CD4-positive, alpha-beta T cell (primary cell): ENCODE data around the gene GSTM4. TPM values are rescaled to one million over a fixed set of nuclear protein-coding genes. Genes with fewer than 3 reads are reported as not detected.

Source experiments
- ATAC-seq: fragments of 200-7000 bp; cut with Tn5 transposase; one replicate; pipeline ENCODE4 v1.10.0; 2022; ENCODE audit warnings: mild to moderate bottlenecking; ENCODE audit not compliant: poor library complexity
- CTCF ChIA-PET: fragments of 350-600 bp; sonication (Branson Sonifier 250); formaldehyde crosslinking; loops from one replicate; lab custom pipeline; 2021; ENCODE audit warnings: antibody characterized with exemption, inconsistent platforms; lab: Charles Lee
- POLR2A ChIA-PET: fragments of 350-600 bp; sonication (Branson Sonifier 250); formaldehyde crosslinking; loops from one replicate; lab custom pipeline; 2021; ENCODE audit warnings: antibody characterized with exemption, inconsistent platforms; lab: Charles Lee
- DNase-seq, 14 experiments: peaks; one replicate each; pipeline ENCODE4 v3.0.0-alpha.2; 2013 to 2020; ENCODE audit warnings: mixed read lengths in 2 of 14
- H3K27ac ChIP-seq, 2 donors: one replicate each; pipeline versions ENCODE4 v1.5.1 to v1.7.0; 2013; ENCODE audit warnings: low read length in 2 of 2, low read depth in 1 of 2, mild to moderate bottlenecking in 1 of 2
- H3K27me3 ChIP-seq, 2 experiments: 1 replicate in 1 of 2; 2 replicates in 1 of 2; pipeline versions ENCODE4 v1.6.1 to v1.7.0; 2013; ENCODE audit warnings: low read length in 2 of 2, control low read depth in 1 of 2, mild to moderate bottlenecking in 1 of 2, moderate library complexity in 1 of 2; ENCODE audit not compliant: insufficient read depth in 2 of 2, control insufficient read depth in 1 of 2
- H3K36me3 ChIP-seq: one replicate; pipeline ENCODE4 v1.6.1; 2013; ENCODE audit warnings: low read length, control low read depth; ENCODE audit not compliant: insufficient read depth
- H3K4me1 ChIP-seq: one replicate; pipeline ENCODE4 v1.6.1; 2013; ENCODE audit warnings: low read length, control low read depth; ENCODE audit not compliant: insufficient read depth
- H3K4me3 ChIP-seq: one replicate; pipeline ENCODE4 v1.5.1; 2013; ENCODE audit warnings: mild to moderate bottlenecking, low read length, moderate library complexity
- H3K9me3 ChIP-seq, 2 experiments: 1 replicate in 1 of 2; 2 replicates in 1 of 2; pipeline versions ENCODE4 v1.6.1 to v1.7.0; 2013; ENCODE audit warnings: low read length in 2 of 2, mild to moderate bottlenecking in 2 of 2, control low read depth in 1 of 2, moderate library complexity in 1 of 2; ENCODE audit not compliant: control insufficient read depth in 1 of 2, insufficient read depth in 1 of 2
- H3K27ac Mint-ChIP-seq: one replicate; pipeline ENCODE4 v1.8.0; 2020; ENCODE audit warnings: mixed read lengths
- H3K27me3 Mint-ChIP-seq: one replicate; pipeline ENCODE4 v1.8.0; 2021; ENCODE audit warnings: mixed read lengths
- H3K36me3 Mint-ChIP-seq: one replicate; pipeline ENCODE4 v1.8.0; 2021; ENCODE audit warnings: low read depth, mixed read lengths
- H3K4me1 Mint-ChIP-seq: one replicate; pipeline ENCODE4 v1.8.0; 2021; ENCODE audit warnings: low read depth, mixed read lengths
- H3K4me3 Mint-ChIP-seq: one replicate; pipeline ENCODE4 v1.8.0; 2020; ENCODE audit warnings: mild to moderate bottlenecking, mixed read lengths
- H3K9me3 Mint-ChIP-seq: one replicate; pipeline ENCODE4 v1.8.0; 2020; ENCODE audit warnings: mixed read lengths
- CTCF ChIP-seq: fragments of 200-600 bp; IDR thresholded peaks from one replicate; pipeline ENCODE4 v1.8.0; 2022; ENCODE audit warnings: antibody characterized with exemption, mild to moderate bottlenecking
- intact Hi-C, 2 experiments: fragments of 100-400 bp; cut with DNase I in 1 of 2; cut with micrococcal nuclease in 1 of 2; formaldehyde crosslinking; loops; one replicate each; pipeline versions ENCODE4 v1.15.1 to v1.9.0; 2023 to 2025; cut with DNase I, micrococcal nuclease
- total RNA-seq, 174 experiments: library from RNA in 2 of 174; stranded (reverse) in 2 of 174; gene quantifications; one replicate each; pipeline ENCODE4 v1.2.3 and lab custom pipeline; 2021 to 2026

GSTM4 gene
- total RNA-seq, 2 experiments from 2014 or later = 17.7 to 20.7 TPM

DNA sequence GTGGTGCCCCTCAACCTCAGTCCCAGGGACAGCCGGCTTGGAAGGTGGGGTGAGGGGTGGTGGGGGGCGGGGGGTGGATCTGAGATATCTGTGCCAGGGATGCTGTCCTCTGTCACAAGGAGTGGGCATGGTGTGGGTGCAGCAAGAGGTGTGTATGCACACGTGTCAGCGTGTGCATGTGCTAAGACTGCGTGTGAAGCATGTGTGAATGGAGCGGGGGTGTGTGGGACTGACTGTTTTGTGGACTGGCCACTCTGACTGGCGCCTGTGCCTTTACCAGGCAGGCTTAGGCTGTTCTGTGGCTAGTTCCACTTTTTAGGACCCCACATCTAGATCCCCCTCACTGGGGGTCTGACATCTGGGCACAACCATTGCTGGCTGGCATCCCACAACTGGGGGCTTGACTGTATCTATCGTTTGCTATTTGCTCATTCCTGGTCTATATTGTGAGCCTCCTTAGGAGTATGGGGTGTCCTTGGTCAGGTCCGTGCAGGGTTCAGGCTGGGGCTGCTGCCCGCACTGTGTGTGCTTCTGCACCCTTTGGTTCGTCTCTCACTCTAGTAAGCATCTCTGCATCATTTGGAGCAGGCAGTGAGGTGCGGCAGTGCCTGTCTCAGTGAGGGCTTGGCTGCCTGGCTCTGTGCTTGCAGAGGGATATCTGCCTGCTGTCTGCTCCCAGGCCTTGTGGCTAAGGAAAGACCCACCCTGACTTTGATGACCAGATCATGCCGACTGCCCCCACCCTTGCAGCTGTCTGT is 34.3 kb upstream of the GSTM4 start:
- H3K4me1 Mint-ChIP-seq = peaks cover 80% of the 10 kb centered on the region
- intact Hi-C loops = loop anchor here (1.0 to 10.0 kb wide), 7 partner anchors 73 to 407 kb away; partner anchors contain the start of genes ATXN7L2 (in 1 of the 2), CYB561D1 (in 1 of the 2), GNAI3 (in 1 of the 2) and PSMA5 (in 1 of the 2)
- ATAC-seq (peak; percentile 12), DNase-seq (peak in 2 of 14 experiments; percentile 42 to 51)
- peaks cover 14% of the 10 kb centered on the region for H3K36me3 ChIP-seq
- H3K27me3 Mint-ChIP-seq = no peaks in the 10 kb centered on the region
- peaks cover 13% of the 10 kb centered on the region for H3K36me3 Mint-ChIP-seq
- peak overlapping the region; percentile 89 for H3K27ac Mint-ChIP-seq
- no peaks in the 10 kb centered on the region for H3K9me3 Mint-ChIP-seq
- H3K4me1 ChIP-seq = peaks cover 73% of the 10 kb centered on the region
- peak overlapping the region; percentile 91 for H3K4me3 ChIP-seq
- no peaks in the 10 kb centered on the region for H3K27me3 ChIP-seq
- H3K9me3 ChIP-seq = no peaks in the 10 kb centered on the region
- CTCF ChIA-PET = interaction anchor here (1.3 kb wide), 1 partner anchor 75 kb away, joined by 5 read pairs; no protein-coding TSS in a partner anchor
- peak overlapping the region; percentile 99 for H3K4me3 Mint-ChIP-seq
- H3K27ac ChIP-seq = peak overlapping the region; percentile 53 to 68
- POLR2A ChIA-PET = interaction anchor here (2.7 kb wide), 1 partner anchor 75 kb away, joined by 13 read pairs; no protein-coding TSS in a partner anchor
- no peak for TF ChIP-seq CTCF

- Mint-ChIP-seq H3K27ac (peak overlapping the region; percentile 89), H3K9me3 (no peaks in the 10 kb centered on the region), H3K27me3 (no peaks in the 10 kb centered on the region), H3K36me3 (peaks cover 19% of the 10 kb centered on the region), H3K4me3 (peak overlapping the region; percentile 99), H3K4me1 (peaks cover 72% of the 10 kb centered on the region)
- peak overlapping the region; percentile 50 to 53 for H3K27ac ChIP-seq
- peak overlapping the region; percentile 91 for H3K4me3 ChIP-seq
- ChIA-PET CTCF (no interaction called here), POLR2A (interaction anchor here (3.1 kb wide), 1 partner anchor 74 kb away, joined by 20 read pairs; the partner anchor contains the start of gene GNAI3)
- DNase-seq (peak in 1 of 14 experiments; percentile 32), ATAC-seq (no peak)
- peaks cover 21% of the 10 kb centered on the region for H3K36me3 ChIP-seq
- no peaks in the 10 kb centered on the region for H3K9me3 ChIP-seq
- TF ChIP-seq CTCF = no peak
- peaks cover 65% of the 10 kb centered on the region for H3K4me1 ChIP-seq
- intact Hi-C loops = loop anchor here (5.0 to 10.0 kb wide), 5 partner anchors 130 to 408 kb away; partner anchors contain the start of genes ATXN7L2 (in 1 of the 2), CYB561D1 (in 1 of the 2), PSMA5 (in 1 of the 2) and PSRC1 (in 1 of the 2)
- no peaks in the 10 kb centered on the region for H3K27me3 ChIP-seq
Measured at GRCh38 chr1:109622137-109622892, 33.6 kb upstream of the GSTM4 start.

DNA sequence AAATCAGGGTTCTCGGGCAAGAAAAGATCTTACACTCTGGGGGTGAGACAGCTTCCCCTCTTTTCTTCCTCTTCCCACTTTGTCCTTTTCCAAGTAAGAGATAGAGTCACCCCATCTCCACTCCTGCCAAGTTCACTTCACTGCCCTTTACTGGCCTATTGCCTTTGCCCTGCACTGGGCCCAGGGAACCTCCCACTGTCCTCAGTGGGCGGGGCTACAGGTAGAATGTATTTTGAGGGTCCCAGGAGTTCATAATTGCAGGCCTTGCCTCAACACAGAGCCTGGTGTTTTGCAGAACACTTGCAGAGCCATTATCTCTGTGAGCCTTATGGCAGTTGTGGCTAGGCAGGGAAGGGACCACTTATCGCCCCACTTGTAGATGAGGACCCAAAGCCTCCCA is 33.0 kb upstream of the GSTM4 start:
- Histone ChIP-seq H3K27ac (peak overlapping the region; percentile 50 to 53), H3K9me3 (no peaks in the 10 kb centered on the region), H3K4me3 (peak overlapping the region; percentile 91), H3K27me3 (no peaks in the 10 kb centered on the region), H3K4me1 (peaks cover 60% of the 10 kb centered on the region), H3K36me3 (peaks cover 27% of the 10 kb centered on the region)
- no peak for TF ChIP-seq CTCF
- CTCF ChIA-PET = interaction anchor here (1.5 kb wide), 1 partner anchor 17 kb away, joined by 9 read pairs; no protein-coding TSS in a partner anchor
- Mint-ChIP-seq H3K36me3 (peaks cover 25% of the 10 kb centered on the region), H3K9me3 (no peaks in the 10 kb centered on the region), H3K27ac (peak overlapping the region; percentile 89), H3K27me3 (no peaks in the 10 kb centered on the region), H3K4me1 (peaks cover 68% of the 10 kb centered on the region), H3K4me3 (peak overlapping the region; percentile 99)
- no peak for ATAC-seq
- no peak for DNase-seq
- intact Hi-C loops = loop anchor here (5.0 to 10.0 kb wide), 5 partner anchors 131 to 408 kb away; partner anchors contain the start of genes ATXN7L2 (in 1 of the 2), CYB561D1 (in 1 of the 2), PSMA5 (in 1 of the 2) and PSRC1 (in 1 of the 2)
- POLR2A ChIA-PET = interaction anchor here (3.1 kb wide), 1 partner anchor 74 kb away, joined by 20 read pairs; the partner anchor contains the start of gene GNAI3
